IMR-90 (cell line): ENCODE measurements around the gene LINC00305.

Experiments
- CEBPB ChIP-seq: IDR thresholded peaks from 2 replicates; pipeline ENCODE4 v1.6.1; 2012; ENCODE audit warnings: low read depth, low read length, improper control_type of control experiment
- CTCF ChIP-seq: conservative IDR thresholded peaks from 2 replicates; pipeline ENCODE4 v1.5.1; 2012; ENCODE audit warnings: mild to moderate bottlenecking, low read depth, low read length, improper control_type of control experiment
- ELK1 ChIP-seq: fragments of 150-350 bp; IDR thresholded peaks from 2 replicates; pipeline ENCODE4 v1.6.1; 2016; ENCODE audit warnings: low read depth, mild to moderate bottlenecking, low read length, moderate library complexity, borderline replicate concordance
- FOS ChIP-seq: fragments of 150-350 bp; IDR thresholded peaks from 2 replicates; pipeline ENCODE4 v1.6.1; 2016; ENCODE audit warnings: low read depth, low read length
- MAFK ChIP-seq: IDR thresholded peaks from 2 replicates; pipeline ENCODE4 v1.6.1; 2012; ENCODE audit warnings: low read depth, low read length, improper control_type of control experiment
- MXI1 ChIP-seq: IDR thresholded peaks from 2 replicates; pipeline ENCODE4 v1.6.1; 2012; ENCODE audit warnings: low read depth, mild to moderate bottlenecking, low read length, moderate library complexity, borderline replicate concordance
- POLR2A ChIP-seq: IDR thresholded peaks from 2 replicates; pipeline ENCODE4 v1.6.1; 2012; ENCODE audit warnings: mild to moderate bottlenecking, low read depth, low read length
- RAD21 ChIP-seq: IDR thresholded peaks from 2 replicates; pipeline ENCODE4 v1.6.1; 2012; ENCODE audit warnings: low read length, improper control_type of control experiment
- RFX5 ChIP-seq: IDR thresholded peaks from 2 replicates; pipeline ENCODE4 v1.8.0; 2012; ENCODE audit warnings: low read depth, mild to moderate bottlenecking, low read length, moderate library complexity
- SMC3 ChIP-seq: fragments of 150-350 bp; IDR thresholded peaks from 2 replicates; pipeline ENCODE4 v1.6.1; 2016; ENCODE audit warnings: low read depth, mild to moderate bottlenecking, antibody characterized with exemption, low read length, moderate library complexity
- USF2 ChIP-seq: fragments of 150-350 bp; IDR thresholded peaks from 2 replicates; pipeline ENCODE4 v1.6.1; 2017; ENCODE audit warnings: mild to moderate bottlenecking, antibody characterized with exemption, low read length, low read depth

GRCh38 chr18:64097497-64097896 lies 51.4 kb downstream of the LINC00305 start:
- no peak for TF ChIP-seq RAD21
- TF ChIP-seq USF2, result no peak
- 0 out of 2 replicates have a peak, but pooled peaks have one; percentile 1 for TF ChIP-seq CTCF
- no peak for TF ChIP-seq SMC3
- no peak for TF ChIP-seq POLR2A
- no peak for TF ChIP-seq RFX5
- no peak for TF ChIP-seq ELK1
- no peak for TF ChIP-seq CEBPB
- TF ChIP-seq FOS, result no peak
- TF ChIP-seq MXI1, result no peak
- TF ChIP-seq MAFK, result no peak
